GM23248 (cell line): ENCODE measurements around the gene RAB31.

Source experiments
- EZH2 ChIP-seq: fragments of 200-600 bp; sonication (generic); IDR thresholded peaks from 2 replicates; pipeline ENCODE4 v1.6.1; 2018; ENCODE audit warnings: antibody characterized with exemption, mild to moderate bottlenecking; ENCODE audit not compliant: insufficient read depth, poor library complexity, severe bottlenecking
- EZH2phosphoT487 ChIP-seq: fragments of 200-600 bp; sonication (generic); IDR thresholded peaks from 2 replicates; pipeline ENCODE4 v1.6.1; 2018; ENCODE audit warnings: antibody characterized with exemption, moderate library complexity, mild to moderate bottlenecking, low read depth; ENCODE audit not compliant: insufficient read depth

GRCh38 chr18:9726175-9726574, 18.1 kb downstream of the RAB31 start:
- no peak for TF ChIP-seq EZH2phosphoT487
- no peak for TF ChIP-seq EZH2
